Effector CD4-positive, alpha-beta T cell (primary cell): ENCODE results near the gene PARD3B.

Source experiments
- DNase-seq: peaks from one replicate; pipeline ENCODE4 v3.0.0-alpha.2; 2020

The PARD3B gene

DNA sequence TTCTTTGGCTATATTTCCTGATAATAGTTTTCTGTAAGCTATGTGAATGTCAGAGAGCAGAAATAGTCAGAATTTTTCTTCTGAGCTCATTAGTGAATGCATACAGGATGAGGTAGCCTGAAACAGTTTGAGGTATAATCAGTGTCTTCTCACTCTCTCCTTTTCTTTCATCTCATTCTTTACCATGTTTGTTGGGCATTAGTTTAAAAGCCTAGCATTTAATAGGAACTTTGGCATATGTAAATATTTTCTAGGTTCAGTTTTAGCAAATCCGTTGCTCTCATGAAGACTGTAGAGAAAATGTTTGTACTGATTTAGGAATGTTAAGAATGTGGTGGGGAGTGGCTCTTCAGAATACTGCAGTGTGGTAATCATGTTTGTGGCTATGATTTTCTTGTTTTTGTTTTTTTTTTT is 119.4 kb downstream of the PARD3B start:
- no peak for DNase-seq

DNA sequence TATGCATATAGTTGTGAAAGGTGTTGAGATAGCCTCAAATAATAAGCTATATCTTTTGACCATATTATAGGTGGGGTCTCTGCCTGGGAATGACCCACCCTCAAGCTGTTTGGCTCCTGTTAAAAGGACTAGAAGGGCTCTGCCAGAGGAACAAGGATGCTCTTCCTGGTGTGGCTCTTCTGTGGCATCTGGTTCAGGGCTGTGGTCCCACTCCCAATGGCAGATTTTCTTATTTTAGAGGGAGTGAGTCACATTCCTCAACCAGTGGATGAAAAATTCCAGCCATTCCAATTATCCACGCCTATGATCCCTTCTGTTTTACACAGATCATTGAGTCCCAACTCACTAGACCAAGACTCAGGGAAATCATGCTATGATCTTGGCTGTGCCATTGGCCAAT is 119.9 kb downstream of the PARD3B start:
- DNase-seq, result no peak

DNA sequence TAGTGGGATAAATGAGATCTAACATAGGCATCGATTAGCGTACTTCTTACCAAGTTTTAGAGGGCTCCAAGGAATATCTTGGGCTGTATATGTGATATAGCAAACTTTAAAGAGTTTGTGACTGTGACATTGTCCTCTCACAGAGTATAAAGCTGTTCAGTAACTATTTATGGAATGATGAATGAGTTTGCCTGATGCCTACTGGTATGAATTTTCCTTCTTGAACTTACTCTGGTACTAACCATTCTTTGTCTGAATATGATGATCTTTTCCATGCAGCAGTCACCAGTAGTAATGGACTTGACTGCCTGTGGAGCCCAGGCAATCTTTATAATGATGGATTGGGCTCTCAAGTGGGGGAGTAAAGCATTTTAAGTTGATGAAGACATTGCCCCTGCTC is 120.5 kb downstream of the PARD3B start:
- DNase-seq, result no peak

DNA sequence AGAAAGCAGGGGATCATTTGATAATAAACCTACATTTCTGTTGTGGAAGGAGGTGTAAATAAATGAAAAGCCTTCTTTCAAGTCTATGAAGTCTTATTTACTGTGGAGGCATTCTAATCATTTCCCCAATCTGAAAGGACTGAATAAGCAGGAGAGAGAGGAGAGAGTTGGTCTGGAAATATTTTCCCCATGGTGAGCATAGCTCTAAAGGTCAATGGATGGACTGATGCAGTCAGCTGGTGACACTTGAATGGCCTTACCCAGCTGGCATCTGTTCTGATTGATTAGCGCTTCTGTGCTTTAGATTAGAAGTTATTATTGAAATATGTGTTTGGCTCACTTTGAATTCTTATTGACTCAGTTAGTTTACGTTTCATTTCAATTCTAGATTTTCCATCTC is 122.7 kb downstream of the PARD3B start:
- DNase-seq, result no peak

DNA sequence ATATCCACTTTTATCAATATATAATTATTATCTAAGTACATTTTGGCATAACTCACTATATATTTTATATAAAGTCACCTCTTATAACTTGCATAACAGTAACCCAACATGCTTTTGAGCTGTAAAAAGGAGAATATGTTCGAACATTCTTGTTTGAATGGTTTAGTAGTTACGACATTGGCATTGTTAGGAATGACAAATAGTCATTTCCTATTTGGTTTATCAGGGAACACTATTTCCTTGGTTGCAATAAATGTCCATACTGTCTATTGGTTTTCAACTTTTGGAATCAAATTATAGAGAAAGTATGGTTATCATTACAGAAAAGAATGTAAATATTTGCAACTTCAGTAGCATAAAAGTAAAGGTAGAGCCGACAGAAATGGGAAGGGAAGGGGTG is 124.1 kb downstream of the PARD3B start:
- no peak for DNase-seq

DNA sequence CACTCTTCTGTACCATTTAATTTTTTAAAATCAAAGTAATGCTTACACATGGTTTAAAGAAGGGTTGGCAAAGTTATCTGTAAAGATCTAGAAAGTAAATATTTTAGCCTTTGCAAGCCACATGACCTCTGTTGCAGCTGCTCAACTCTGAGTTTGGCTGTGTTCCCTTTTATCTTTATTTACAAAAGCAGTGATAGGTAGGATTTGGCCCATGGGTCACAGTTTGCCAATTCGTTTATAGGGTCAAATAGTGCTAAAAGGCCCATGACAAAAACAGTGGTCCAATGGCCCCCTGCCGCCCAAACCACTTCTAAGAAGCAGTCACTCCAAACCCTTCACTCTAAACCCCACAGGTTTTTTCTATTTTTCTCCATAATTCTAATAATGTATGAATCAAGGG is 124.8 kb downstream of the PARD3B start:
- DNase-seq, result no peak

DNA sequence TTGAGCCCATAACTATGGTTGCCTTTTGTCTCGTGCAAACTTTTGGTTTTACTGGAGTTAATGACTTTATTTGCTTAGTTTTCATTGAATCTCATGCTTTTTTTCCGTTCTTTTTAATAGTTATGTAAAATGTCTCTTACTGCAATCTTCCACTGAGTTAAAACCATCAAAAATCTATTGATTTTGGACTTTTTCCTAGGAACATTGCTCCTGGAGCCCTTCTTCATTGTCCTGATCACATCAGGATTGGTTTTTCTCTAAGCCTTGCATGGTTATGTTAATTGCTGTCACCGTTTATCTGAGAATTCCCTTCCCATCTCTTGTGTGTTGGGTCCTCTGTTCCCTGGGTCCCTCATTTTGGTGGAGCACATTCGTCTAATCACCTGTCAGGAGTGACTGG is 125.5 kb downstream of the PARD3B start:
- no peak for DNase-seq

DNA sequence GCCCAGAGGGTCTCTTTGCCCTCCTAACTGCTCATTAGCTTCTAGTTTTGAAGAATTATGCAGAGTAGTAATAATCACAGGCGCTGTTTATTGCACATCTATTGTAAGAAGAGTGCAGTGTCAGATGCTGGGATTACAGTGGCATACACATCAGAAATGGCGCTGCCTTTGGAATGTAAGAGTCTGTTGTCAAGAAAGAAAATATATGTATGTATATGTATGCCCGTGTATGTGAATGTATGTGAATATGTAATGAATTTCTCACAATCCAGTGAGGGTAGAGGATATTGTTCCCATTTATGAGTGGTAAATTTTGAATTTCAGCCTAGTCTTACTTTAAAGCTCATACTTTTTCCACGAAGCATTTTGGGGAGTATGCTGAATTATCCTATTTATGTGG is 127.5 kb downstream of the PARD3B start:
- DNase-seq, result no peak

DNA sequence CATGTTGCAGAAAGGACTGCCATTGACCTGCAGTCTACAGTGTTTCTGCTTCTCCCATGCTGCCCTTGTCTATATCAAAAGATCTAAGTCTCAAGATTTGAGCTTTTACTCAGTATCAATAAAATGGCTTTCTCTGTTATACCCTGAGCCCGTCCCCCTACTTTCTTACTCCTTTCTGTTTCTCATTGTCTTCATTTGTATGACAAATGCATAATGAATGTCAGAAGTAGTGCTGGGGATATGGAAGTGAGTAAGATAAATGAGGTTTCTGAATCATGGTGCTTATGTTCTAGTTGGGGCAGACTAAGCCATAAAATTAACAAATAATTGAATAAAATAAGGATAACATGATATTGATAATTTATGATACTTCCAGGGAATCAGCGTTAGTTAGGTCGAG is 128.6 kb downstream of the PARD3B start:
- DNase-seq, result no peak

DNA sequence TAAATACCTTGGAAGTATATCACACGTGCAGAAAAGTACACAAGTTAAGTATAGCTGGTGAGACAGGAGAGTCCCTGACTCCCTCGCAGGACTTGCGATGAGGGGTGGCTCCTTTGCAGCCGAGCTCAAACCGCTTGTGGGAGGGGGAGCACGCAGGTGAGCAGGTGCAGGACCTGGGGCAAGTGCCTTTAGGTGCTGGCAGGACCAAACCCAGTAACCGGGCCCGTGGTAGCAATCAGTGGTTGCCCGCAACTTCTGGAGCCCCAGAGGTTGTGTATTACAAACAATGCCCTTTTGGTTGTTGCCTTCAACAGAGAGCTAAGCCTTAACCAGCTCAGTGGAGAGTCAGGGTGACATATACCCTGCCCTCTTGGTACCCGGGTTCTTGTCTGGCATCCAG is 132.8 kb downstream of the PARD3B start:
- no peak for DNase-seq

DNA sequence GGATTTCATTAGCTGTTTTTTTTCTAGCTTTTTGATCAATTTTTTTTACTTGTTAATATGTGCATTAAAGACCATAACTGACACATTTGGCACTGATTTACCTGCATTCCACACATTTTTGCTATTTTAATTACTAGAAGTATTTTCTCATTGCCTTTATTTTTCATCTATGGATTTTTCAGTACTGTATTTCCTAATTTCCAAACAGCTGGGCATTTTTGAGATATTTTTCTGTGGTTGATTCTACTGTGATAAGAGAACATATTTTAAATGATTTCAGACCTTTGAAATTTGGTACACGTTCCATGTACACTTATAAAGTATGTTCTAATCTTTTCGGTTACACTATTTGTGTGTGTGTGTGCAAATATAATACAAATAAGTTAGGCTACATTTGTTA is 135.3 kb downstream of the PARD3B start:
- no peak for DNase-seq

DNA sequence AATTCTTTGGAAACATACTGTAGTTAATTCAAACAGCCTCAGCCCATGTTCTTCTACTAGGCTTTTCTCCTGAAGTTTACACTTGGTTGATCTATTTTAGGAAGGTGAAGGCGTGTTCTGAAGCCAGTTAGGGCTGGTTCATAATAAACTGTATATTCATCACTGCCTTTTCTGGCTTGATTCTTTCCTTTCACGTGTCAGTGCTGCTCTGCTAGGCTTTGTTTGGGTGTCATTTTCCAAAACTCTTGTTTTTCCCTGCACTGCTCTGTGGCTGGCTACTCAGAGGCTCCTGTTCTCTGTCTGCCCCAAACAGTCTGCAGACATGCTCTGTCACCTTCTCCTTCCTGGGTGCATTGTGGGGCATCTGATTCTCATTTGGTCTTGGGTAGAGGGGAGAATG is 136.1 kb downstream of the PARD3B start:
- DNase-seq, result no peak

DNA sequence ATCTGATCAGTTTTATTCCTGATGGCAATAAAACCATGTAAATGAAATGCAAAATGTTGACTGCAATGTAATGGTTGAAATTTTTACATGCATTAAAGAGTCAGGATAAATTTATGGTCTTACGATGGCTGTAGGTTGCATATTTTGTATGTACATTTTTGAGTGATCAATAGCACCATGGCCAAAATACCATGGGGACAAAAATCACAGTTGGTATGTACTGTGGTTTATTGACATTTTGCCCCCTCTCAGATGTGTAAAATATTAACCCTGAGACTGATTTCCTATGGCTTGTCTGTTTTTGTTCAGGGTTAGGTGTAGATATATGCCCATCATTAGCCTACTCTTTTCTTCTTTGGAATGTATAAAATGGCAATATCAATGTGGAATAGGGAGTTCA is 138.1 kb downstream of the PARD3B start:
- DNase-seq, result no peak

DNA sequence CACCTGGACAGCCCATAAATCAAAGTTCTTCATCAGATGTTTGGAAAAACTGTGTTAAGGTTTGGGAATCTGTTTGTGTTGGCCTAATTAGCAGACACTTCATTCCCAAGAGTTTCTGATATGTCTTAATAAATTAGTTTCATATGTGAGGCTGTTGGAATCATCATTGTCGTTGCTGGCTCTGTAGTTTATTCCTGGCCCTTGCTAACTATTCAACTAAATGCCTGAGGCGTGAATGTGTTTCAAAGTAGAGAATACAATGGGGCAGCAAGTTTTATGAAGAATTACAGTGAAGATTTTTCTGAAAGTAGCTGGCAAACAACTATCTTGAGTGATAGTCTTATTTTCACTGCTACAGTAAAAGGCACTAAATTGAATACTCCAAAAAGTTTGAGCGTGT is 141.1 kb downstream of the PARD3B start:
- no peak for DNase-seq

DNA sequence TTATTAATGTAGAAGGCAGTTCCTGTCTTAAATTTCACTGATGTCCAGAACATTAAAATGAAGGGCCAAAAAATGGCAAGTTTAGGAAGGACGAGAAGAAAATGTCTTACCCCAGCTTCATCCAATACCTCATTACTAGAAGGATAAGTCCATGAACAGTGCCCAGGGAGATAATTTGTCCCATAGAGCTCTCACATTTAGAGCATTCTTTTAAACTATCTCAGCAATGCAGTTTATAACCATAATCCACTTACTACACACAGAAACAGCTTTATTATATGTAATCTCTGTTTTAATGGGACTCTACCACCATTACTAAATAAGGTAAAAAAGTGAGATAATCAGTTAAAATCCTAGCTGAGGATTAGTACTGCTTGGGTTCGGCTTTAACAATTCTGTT is 142.5 kb downstream of the PARD3B start:
- no peak for DNase-seq

DNA sequence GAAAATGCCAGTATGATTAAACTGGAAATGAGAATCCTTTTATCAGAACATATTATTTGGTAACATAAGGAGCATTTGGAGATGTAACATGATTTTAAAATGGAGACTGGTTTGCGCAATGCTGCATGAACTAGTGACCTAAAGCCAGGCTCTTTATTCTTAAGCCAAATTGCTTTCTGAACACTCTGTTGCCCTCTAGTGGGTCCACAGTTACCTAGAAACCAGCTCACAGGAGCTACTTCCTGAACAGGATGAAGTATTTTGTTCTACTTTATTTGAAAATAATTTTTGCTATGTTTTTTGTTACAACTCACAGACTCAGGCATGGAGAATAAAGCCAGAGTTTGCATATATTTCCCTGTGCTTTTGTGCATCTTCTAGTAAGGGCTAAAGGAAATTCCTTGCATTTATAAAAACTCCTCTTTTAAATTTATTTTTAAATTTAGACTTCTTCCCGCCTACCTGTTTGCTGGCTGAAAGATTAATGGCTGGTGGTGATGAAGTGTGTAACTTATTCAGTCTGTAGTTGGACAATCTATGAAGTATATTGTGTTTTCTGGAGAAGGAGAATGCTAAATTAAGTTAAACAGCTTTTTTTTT is 146.7 kb downstream of the PARD3B start:
- DNase-seq, result no peak

DNA sequence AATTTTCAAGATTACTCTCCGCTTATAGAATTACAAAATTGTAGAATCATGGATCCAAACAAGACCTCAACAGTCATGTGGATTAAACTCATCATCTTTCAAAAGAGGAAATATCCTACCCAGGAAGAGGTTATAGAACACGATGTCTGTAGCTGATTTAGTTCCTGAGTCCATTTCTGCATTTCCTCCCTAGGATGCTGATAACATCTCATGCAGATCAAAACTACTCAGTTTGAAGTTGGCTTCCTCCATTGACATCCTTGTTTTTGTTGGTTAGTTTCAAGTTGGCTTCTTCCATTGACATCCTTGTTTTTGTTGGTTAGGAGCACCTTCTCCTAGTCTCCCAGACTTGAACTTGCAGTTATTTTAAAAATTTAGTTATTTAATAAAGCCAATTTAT is 147.5 kb downstream of the PARD3B start:
- DNase-seq, result no peak

DNA sequence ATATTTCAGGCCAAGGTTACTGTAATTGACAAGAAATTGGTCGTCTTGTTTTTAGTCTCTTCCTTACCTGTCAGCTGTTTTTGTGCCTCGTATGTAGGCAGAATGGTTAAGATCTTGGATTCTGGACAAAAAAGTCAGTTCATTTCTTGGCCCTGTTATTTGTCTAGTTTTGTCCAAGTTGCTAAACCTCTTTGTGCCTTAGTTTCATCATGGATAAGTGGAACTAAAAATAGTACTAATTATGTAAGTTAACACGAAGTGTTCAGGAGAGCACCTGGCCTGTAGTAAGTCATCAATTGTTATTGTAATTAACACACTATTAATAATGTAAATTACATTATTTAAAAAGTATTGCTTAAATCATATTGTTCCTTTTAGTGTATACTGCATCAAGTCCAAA is 148.0 kb downstream of the PARD3B start:
- DNase-seq, result no peak

DNA sequence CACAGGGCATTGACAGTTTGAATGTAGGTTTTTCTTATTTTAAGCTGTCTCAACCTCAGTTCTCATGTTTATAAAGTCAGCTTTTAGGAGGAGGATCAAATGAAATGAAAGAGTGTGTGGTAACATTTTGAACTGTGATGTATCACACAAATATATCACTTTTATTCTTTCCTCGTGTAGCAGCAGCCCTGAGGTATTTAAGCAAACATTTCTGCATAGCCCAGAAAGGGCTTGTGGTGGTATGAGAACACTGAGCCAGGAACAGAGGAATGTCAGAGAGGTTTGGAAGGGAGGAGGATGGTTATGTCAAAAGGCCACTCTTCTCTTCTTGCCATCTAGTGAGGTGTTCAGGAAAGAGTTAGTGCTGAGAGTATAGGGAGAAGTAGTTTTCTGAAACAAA is 150.2 kb downstream of the PARD3B start:
- no peak for DNase-seq

DNA sequence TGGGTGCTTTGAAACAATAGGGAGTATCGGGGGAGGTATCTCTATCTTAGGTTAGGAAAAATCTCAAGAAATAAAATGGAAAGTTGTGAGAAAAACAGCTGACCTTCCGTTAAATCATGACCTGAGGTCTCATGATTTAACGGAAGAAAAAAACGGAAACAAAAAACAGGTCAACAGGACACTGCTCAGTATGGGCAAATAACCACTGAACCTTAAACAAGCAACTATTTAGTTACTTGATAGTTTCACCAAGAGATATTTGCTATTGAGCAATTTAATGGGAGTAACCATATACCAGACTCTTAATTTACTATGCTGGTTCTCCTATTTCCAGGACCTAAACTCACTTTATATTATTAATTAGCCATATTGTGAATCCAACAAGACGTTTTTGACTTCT is 150.8 kb downstream of the PARD3B start:
- DNase-seq, result no peak

DNA sequence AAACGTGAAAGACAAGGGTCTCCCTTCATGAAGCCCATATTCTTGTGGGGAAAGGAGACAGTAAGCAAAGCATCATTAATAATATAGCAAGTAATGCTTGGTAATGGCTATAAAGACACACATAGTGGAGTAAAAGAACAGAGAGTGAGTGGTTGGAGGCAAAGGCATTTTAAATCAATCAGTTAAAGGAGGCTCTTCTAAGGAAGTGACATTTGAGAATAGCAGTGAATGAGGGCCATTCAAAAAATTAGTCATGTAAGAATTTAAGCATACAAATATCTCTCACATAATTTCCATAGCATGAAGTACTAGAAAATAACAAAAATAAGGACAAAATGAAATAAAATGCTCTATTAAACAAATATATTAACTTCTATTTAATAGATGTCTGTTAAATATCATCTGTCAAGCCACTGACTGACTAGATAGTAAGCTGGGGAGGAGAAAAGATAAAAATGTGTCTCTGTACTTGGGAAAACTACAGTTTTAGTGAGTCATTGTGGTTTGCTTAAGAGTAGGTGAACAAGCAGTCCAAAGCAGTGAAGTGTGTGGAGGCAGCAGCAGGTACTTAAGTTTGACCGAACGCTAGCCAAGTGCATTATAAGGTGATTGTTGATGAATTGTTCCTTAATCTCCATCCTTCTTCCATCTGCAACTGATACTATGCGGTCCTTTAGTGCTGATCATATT is 160.1 kb downstream of the PARD3B start:
- no peak for DNase-seq

DNA sequence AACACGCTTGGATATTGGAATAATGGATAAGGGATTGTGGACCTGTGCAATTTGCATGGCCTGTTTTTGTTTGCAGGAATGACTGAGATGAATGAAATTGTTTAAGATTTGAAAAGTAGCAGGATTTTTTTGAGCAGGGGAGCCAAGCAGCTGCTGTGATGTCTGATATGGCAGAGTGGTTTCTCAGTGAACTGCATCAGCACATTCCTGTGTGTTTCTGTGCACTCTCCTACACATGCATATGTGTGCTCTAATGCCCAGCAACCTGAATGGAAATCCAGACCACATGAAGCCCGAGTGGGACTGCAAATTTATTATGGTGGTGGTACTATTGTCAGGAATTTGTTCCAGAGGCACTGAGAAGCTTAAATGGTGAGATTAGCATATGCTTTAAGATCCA is 161.7 kb downstream of the PARD3B start:
- no peak for DNase-seq

DNA sequence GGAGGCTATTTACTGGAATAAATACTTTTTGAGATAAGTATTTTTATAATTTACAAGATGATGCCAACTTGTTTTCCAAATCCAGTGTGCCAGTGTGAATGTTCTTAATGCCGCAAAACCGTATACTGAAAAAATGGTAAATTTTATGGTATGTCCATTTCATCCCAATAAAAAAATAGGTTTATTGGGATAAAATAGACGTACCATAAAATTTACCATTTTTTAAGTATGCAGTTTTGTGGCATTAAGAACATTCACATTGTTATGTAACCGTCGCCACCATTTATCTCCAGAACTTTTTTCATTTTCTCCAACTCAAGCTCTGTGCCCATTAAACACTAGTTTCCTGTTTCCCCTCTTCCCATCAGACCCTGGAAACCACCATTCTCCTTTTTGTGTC is 167.9 kb downstream of the PARD3B start:
- no peak for DNase-seq

DNA sequence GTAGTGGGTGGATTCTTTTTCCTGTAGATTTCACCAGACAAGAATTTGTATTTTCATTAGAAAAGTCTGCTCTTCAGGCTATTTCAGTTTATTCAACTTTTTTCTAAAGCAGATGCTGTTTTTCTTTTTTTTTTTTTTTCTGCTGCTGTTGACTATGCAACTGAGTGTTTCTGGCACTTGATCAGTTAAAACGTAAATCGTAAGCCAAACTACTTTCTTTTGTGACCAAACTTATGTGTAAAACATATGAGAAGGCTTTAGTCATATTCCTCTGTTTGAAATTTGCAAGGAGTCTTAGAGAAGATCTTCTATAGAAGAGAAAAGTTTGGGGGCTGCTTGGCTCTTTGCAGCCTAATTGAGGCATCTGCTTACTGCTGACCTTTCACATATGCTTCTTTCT is 170.1 kb downstream of the PARD3B start:
- no peak for DNase-seq

DNA sequence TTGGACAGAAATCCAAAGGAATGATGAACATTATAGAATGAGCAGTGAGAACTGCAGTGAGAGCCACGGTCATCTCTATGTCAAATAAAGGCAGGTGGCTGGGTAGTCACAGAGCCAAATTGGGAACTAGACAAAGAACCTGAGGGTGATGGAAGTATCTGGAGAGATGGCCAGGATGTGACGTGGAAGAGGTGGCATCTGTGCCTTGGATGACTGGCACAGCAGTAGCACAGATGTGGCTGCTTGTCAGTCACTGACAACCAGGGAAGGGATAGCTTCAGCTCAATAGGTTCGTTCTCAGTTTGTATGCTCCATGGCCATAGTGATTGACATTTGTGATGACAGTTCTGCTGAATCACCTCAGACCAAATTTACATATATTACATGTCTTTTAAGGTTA is 172.3 kb downstream of the PARD3B start:
- DNase-seq, result no peak
